Common myeloid progenitor, CD34-positive (primary cell): ENCODE results near the gene ARHGAP9.
A peak's percentile ranks its signal among the peaks of the same experiment; 100 is the strongest.

ENCODE experiments used
- CTCF ChIA-PET: fragments of 350-600 bp; sonication (Branson Sonifier 250); formaldehyde crosslinking; loops from one replicate; lab custom pipeline; 2021; ENCODE audit warnings: antibody characterized with exemption; lab: Charles Lee
- POLR2A ChIA-PET: fragments of 350-600 bp; sonication (Branson Sonifier 250); formaldehyde crosslinking; loops from one replicate; lab custom pipeline; 2021; ENCODE audit warnings: antibody characterized with exemption; lab: Charles Lee
- DNase-seq, 3 donors: peaks; one replicate each; pipeline versions ENCODE4 v3.0.0 to v3.0.0-alpha.2; 2013
- H3K27ac ChIP-seq, 2 experiments: 1 replicate in 1 of 2; 2 replicates in 1 of 2; pipeline ENCODE4 v1.7.0; 2013; ENCODE audit warnings: inconsistent platforms in 2 of 2, low read length in 2 of 2, mild to moderate bottlenecking in 2 of 2, low read depth in 1 of 2, moderate library complexity in 1 of 2; ENCODE audit not compliant: severe bottlenecking in 2 of 2, insufficient read depth in 1 of 2, poor library complexity in 1 of 2
- H3K27me3 ChIP-seq, 5 experiments: replicated peaks in 2 of 5; 1 replicate in 3 of 5; 2 replicates in 2 of 5; pipeline versions ENCODE4 v1.6.1 to v1.7.0; 2013; ENCODE audit warnings: low read length in 4 of 5, mild to moderate bottlenecking in 2 of 5, moderate library complexity in 2 of 5, inconsistent platforms in 1 of 5; ENCODE audit not compliant: insufficient read depth in 5 of 5, control insufficient read depth in 4 of 5
- H3K36me3 ChIP-seq, 4 experiments: 1 replicate in 2 of 4; 2 replicates in 2 of 4; pipeline versions ENCODE4 v1.6.1 to v1.7.0; 2013; ENCODE audit warnings: low read length in 3 of 4, control low read depth in 1 of 4, mild to moderate bottlenecking in 1 of 4; ENCODE audit not compliant: control insufficient read depth in 4 of 4, insufficient read depth in 4 of 4
- H3K4me1 ChIP-seq, 4 experiments: 1 replicate in 3 of 4; 2 replicates in 1 of 4; pipeline versions ENCODE4 v1.6.1 to v1.7.1; 2013; ENCODE audit warnings: low read length in 3 of 4, mild to moderate bottlenecking in 3 of 4, control low read depth in 1 of 4, inconsistent platforms in 1 of 4, moderate library complexity in 1 of 4; ENCODE audit not compliant: control insufficient read depth in 4 of 4, insufficient read depth in 4 of 4; ENCODE audit errors: control extremely low read depth in 1 of 4
- H3K4me3 ChIP-seq, 7 experiments: 1 replicate in 4 of 7; 2 replicates in 3 of 7; pipeline versions ENCODE4 v1.5.1 to v1.7.0; 2013; ENCODE audit warnings: mild to moderate bottlenecking in 7 of 7, low read length in 6 of 7, moderate library complexity in 6 of 7, inconsistent platforms in 2 of 7, low read depth in 2 of 7, control low read depth in 1 of 7; ENCODE audit not compliant: insufficient read depth in 4 of 7, control insufficient read depth in 1 of 7; ENCODE audit errors: extremely low read depth in 1 of 7
- H3K9me3 ChIP-seq, 5 experiments: 1 replicate in 4 of 5; 2 replicates in 1 of 5; pipeline versions ENCODE4 v1.6.1 to v1.7.1; 2013; ENCODE audit warnings: low read length in 4 of 5, mild to moderate bottlenecking in 2 of 5, inconsistent platforms in 1 of 5, low read depth in 1 of 5, moderate library complexity in 1 of 5; ENCODE audit not compliant: control insufficient read depth in 4 of 5, insufficient read depth in 2 of 5; ENCODE audit errors: control extremely low read depth in 1 of 5
- WGBS: methylation state at CpG from one replicate; pipeline ENCODE4 v1.1.5; 2013; ENCODE audit not compliant: insufficient coverage; 5-methylcytosine and 5-hydroxymethylcytosine counted together

The ARHGAP9 gene

DNA sequence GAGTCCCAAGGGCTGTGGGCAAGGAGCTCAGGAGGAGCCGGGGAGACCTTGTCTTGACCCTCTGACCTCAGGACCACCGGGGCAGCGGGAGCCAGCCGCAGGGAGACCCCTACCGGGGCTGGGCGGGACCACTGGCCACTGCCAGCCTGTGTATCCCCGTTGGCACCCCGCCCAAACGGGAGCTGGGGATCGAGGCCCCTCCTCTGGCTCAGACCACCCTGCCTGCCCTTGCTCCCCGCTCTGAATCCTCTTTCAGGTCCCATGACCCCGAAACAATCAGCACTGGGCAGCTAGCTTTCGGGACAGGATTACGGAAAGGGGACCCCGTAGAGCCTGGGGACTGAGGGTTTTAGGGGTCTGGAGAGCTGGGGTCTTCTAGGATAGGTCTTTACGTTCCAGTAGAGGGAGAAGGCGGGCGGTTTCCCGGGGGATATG, 18.8 kb downstream of the ARHGAP9 start:
- WGBS, result 3% methylated on average over 9 of the region's 19 CpGs
- H3K36me3 ChIP-seq, result no peaks in the 10 kb centered on the region
- no peak overlapping the region for H3K27ac ChIP-seq
- no peak for DNase-seq
- ChIA-PET POLR2A (interaction anchor here (1.3 to 1.5 kb wide), 2 partner anchors 54 to 59 kb away, joined by 3 read pairs; partner anchors contain the start of gene DDIT3), CTCF (interaction anchor here (0.8 to 9.9 kb wide), 6 partner anchors 8 to 161 kb away, joined by 3 to 184 read pairs (median 4); partner anchors contain the start of gene ARHGAP9)
- H3K9me3 ChIP-seq, result no peaks in the 10 kb centered on the region
- peaks cover 0 to 13% (median 4%) of the 10 kb centered on the region in 5 experiments for H3K27me3 ChIP-seq
- H3K4me3 ChIP-seq, result peak overlapping the region in 5 of 7 experiments; percentile 32 to 89 (median 79)
- peaks cover 8 to 43% (median 37%) of the 10 kb centered on the region in 4 experiments for H3K4me1 ChIP-seq

DNA sequence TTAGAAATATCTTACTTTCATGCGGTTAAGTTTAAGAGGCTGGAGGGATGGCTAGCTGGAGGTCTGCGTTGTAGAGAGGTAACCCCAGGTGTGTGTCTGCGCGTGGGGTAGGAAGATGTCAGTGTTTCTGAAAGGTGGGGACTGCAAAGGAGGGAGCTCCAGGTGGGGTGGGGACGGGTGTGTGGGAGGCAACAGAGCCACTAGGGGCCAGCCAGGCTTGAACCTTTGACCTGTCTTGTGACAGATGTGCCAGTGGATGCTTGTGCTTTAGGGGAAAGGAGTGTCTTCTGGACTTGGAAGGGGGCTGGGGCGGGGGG, 19.2 kb downstream of the ARHGAP9 start:
- Histone ChIP-seq H3K27me3 (peaks cover 0 to 13% (median 4%) of the 10 kb centered on the region in 5 experiments), H3K36me3 (no peaks in the 10 kb centered on the region), H3K4me1 (peaks cover 8 to 47% (median 40%) of the 10 kb centered on the region in 4 experiments), H3K9me3 (no peaks in the 10 kb centered on the region), H3K27ac (no peak overlapping the region), H3K4me3 (peak overlapping the region in 4 of 7 experiments; percentile 19 to 89 (median 52))
- ChIA-PET CTCF (interaction anchor here (0.8 to 9.9 kb wide), 6 partner anchors 8 to 162 kb away, joined by 3 to 184 read pairs (median 4); partner anchors contain the start of gene ARHGAP9), POLR2A (interaction anchor here (1.5 kb wide), 1 partner anchor 55 kb away, joined by 3 read pairs; no protein-coding TSS in a partner anchor)
- peak in 1 of 3 donors; percentile 26 for DNase-seq
- 6% methylated on average over 3 of the region's 6 CpGs for WGBS

DNA sequence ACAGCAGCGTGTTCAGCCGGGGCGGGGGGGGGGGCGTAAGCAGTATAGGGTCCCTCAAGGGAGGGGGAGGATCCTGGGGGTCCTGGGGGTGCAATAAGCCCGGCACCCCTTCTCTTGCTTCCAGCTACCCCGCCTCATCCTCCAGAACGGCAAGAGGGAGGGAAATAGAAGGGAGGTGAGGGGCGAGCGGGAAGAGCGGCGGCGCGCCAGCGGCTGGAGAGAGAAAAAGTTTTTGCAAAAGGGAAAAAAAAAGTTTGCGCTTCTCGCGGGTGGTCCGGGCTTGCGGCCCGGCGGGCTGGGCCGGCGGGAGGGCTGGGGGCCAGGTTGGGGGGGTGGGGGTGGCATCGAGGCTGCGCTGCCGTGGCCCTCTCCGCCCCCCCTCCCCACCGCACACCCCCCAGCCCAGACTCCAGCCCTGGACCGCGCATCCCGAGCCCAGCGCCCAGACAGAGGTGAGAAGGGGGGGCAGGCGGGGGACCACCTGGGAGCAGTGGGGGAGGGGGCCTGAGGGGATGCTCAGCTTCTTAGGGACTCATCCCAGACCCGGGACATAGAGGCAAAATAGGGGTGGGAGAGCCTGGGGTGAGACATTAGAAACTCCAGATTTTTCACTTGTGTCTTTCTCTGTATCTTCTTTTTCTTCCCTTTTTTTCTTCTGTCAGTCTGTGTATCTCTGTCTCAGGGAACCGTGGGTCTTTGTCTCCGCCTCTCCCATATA, 19.8 kb downstream of the ARHGAP9 start, which contains the start of gene GLI1:
GLI1 (plus strand) TSS at position 36 of the 718 bp plus-strand sequence. CDS start 3,907 bp downstream, outside the sequence.
- peaks cover 0 to 13% (median 4%) of the 10 kb centered on the region in 5 experiments for H3K27me3 ChIP-seq
- H3K36me3 ChIP-seq, result no peaks in the 10 kb centered on the region
- POLR2A ChIA-PET, result interaction anchor here (1.2 kb wide), 1 partner anchor 19 kb away, joined by 4 read pairs; the partner anchor contains the start of gene ARHGAP9
- no peak for DNase-seq
- H3K4me3 ChIP-seq, result peak within 1 kb of the TSS; percentile 44 to 90 (median 82)
- H3K4me1 ChIP-seq, result peaks cover 8 to 47% (median 40%) of the 10 kb centered on the region in 4 experiments
- H3K27ac ChIP-seq, result peak within 1 kb of the TSS in 1 of 2 experiments; percentile 64
- WGBS, result 0% methylated on average over 7 of the region's 36 CpGs
- CTCF ChIA-PET, result interaction anchor here (0.8 to 18.4 kb wide), 12 partner anchors 7 to 228 kb away, joined by 3 to 518 read pairs (median 6); partner anchors contain the start of gene ARHGAP9
- no peaks in the 10 kb centered on the region for H3K9me3 ChIP-seq

DNA sequence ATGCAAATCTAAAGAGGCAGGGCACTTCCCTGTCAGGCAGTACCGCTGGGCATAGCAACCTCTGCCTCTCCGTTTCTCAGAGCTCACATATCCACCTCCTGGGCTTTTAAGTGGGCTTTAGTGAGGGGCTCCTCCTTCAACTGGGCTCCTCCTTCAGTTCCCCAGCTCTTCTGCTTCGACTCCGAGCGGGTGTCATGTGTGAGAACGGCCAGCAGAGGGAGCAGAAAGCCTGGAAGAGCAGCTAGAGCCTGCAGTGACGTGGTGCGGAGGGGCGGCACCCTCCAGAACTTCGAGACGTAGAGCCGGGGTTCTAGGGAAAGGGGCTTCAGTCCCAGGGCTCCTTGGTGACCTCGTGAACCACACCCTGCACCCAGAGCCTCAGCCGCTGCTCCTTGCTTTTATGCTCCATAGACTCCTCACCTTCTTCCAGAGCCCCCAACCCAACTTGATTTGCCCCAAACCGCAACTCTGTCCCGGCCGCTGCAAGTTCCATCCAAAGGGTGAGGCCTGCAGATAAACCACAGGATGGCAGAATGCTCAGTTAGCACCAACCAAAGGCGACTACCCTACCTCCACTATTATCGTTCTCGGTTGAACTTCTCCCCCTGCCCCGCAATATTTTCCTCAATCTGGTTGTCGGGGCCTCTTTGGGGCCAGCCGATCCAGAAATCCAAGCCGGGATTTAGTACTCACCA, 20.5 kb downstream of the ARHGAP9 start:
- H3K4me3 ChIP-seq, result peak overlapping the region; percentile 44 to 90 (median 82)
- H3K36me3 ChIP-seq, result no peaks in the 10 kb centered on the region
- POLR2A ChIA-PET, result interaction anchor here (0.5 to 1.2 kb wide), 6 partner anchors 20 to 152 kb away, joined by 3 to 4 read pairs (median 4); partner anchors contain the start of genes ARHGAP9 and DDIT3
- peak overlapping the region in 1 of 2 experiments; percentile 64 for H3K27ac ChIP-seq
- H3K9me3 ChIP-seq, result no peaks in the 10 kb centered on the region
- WGBS, result 0% methylated on average over 15 of the region's 24 CpGs
- CTCF ChIA-PET, result interaction anchor here (0.7 to 18.4 kb wide), 27 partner anchors 8 to 228 kb away, joined by 3 to 518 read pairs (median 4); partner anchors contain the start of genes ARHGAP9 and DDIT3
- H3K4me1 ChIP-seq, result peaks cover 8 to 51% (median 40%) of the 10 kb centered on the region in 4 experiments
- peak; percentile 96 to 99 (median 98) for DNase-seq
- peaks cover 0 to 13% (median 4%) of the 10 kb centered on the region in 5 experiments for H3K27me3 ChIP-seq

DNA sequence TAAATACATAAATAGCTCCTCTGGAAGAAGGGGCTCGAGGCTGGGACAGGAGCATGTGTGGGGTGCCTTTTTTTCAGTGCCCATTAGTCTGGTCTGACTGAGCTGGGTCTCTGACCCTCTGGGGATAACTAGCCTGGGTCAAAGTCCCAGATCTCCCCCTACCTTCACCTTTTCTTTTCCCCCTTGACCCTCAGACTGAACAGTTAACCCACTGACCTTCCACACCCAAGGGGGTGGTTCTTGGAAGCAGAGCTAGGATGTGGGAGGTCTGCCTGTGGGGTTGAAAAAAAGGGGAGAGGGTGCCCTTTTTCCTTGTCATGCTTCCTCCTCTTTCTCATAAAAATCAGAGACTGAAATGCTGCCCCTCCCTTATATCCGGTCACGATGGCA, 21.0 kb downstream of the ARHGAP9 start:
- Histone ChIP-seq H3K36me3 (no peaks in the 10 kb centered on the region), H3K4me1 (peaks cover 8 to 51% (median 40%) of the 10 kb centered on the region in 4 experiments), H3K27ac (peak overlapping the region in 1 of 2 experiments; percentile 64), H3K4me3 (peak overlapping the region in 6 of 7 experiments; percentile 68 to 90 (median 84)), H3K9me3 (no peaks in the 10 kb centered on the region), H3K27me3 (peaks cover 0 to 13% (median 4%) of the 10 kb centered on the region in 5 experiments)
- ChIA-PET POLR2A (interaction anchor here (0.5 to 1.2 kb wide), 6 partner anchors 20 to 152 kb away, joined by 3 to 4 read pairs (median 4); partner anchors contain the start of genes ARHGAP9 and DDIT3), CTCF (interaction anchor here (0.7 to 18.4 kb wide), 29 partner anchors 8 to 229 kb away, joined by 3 to 518 read pairs (median 4); partner anchors contain the start of genes ARHGAP9 and DDIT3)
- no peak for DNase-seq
- WGBS, result 0% methylated on average over 2 of the region's 3 CpGs

DNA sequence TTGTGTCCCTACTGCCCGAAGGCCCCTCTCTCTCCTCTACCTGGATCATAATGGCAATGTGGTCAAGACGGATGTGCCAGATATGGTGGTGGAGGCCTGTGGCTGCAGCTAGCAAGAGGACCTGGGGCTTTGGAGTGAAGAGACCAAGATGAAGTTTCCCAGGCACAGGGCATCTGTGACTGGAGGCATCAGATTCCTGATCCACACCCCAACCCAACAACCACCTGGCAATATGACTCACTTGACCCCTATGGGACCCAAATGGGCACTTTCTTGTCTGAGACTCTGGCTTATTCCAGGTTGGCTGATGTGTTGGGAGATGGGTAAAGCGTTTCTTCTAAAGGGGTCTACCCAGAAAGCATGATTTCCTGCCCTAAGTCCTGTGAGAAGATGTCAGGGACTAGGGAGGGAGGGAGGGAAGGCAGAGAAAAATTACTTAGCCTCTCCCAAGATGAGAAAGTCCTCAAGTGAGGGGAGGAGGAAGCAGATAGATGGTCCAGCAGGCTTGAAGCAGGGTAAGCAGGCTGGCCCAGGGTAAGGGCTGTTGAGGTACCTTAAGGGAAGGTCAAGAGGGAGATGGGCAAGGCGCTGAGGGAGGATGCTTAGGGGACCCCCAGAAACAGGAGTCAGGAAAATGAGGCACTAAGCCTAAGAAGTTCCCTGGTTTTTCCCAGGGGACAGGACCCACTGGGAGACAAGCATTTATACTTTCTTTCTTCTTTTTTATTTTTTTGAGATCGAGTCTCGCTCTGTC, 22.8 kb downstream of the ARHGAP9 start:
- no peak for DNase-seq
- WGBS, result 100% methylated on average over 3 of the region's 6 CpGs
- Histone ChIP-seq H3K27me3 (peaks cover 0 to 13% (median 4%) of the 10 kb centered on the region in 5 experiments), H3K27ac (no peak overlapping the region), H3K9me3 (no peaks in the 10 kb centered on the region), H3K4me1 (peaks cover 6 to 50% (median 34%) of the 10 kb centered on the region in 4 experiments), H3K36me3 (no peaks in the 10 kb centered on the region), H3K4me3 (no peak overlapping the region)
- CTCF ChIA-PET, result interaction anchor here (0.9 to 18.4 kb wide), 18 partner anchors 8 to 192 kb away, joined by 3 to 518 read pairs (median 6); partner anchors contain the start of genes ARHGAP9 and INHBC
- POLR2A ChIA-PET, result no interaction called here
